Activated CD8-positive, alpha-beta memory T cell treated with anti-CD3 and anti-CD28 coated beads, Interleukin-2, amount 10 ng/mL, durations not matched to agents 7 days and 5 days (primary cell): ENCODE results near the gene FAM168A. TPM values are rescaled to one million over a fixed set of nuclear protein-coding genes. Genes with fewer than 3 reads are reported as not detected.

ENCODE experiments used
- ATAC-seq: fragments of 150-1000 bp; cut with Tn5 transposase; one replicate; pipeline ENCODE4 v1.10.0; 2021; ENCODE audit warnings: moderate library complexity
- CTCF ChIA-PET: fragments of 350-600 bp; sonication (Branson Sonifier 250); formaldehyde crosslinking; loops from one replicate; lab custom pipeline; 2021; ENCODE audit warnings: antibody characterized with exemption; lab: Charles Lee
- DNase-seq: peaks from one replicate; pipeline ENCODE4 v3.0.0-alpha.2; 2020
- H3K27ac Mint-ChIP-seq: one replicate; pipeline ENCODE4 v1.8.0; 2021; ENCODE audit warnings: mild to moderate bottlenecking, mixed read lengths
- H3K27me3 Mint-ChIP-seq: one replicate; pipeline ENCODE4 v1.8.0; 2021; ENCODE audit warnings: mixed read lengths
- H3K36me3 Mint-ChIP-seq: one replicate; pipeline ENCODE4 v1.8.0; 2021; ENCODE audit warnings: mild to moderate bottlenecking, mixed read lengths
- H3K4me1 Mint-ChIP-seq: one replicate; pipeline ENCODE4 v1.8.0; 2021; ENCODE audit warnings: mixed read lengths
- H3K4me3 Mint-ChIP-seq: one replicate; pipeline ENCODE4 v1.8.0; 2021; ENCODE audit warnings: mild to moderate bottlenecking, moderate library complexity, mixed read lengths
- H3K9me3 Mint-ChIP-seq: one replicate; pipeline ENCODE4 v1.8.0; 2022; ENCODE audit warnings: low read depth, mixed read lengths
- total RNA-seq, 2 experiments: library from RNA; stranded (reverse); gene quantifications; one replicate each; pipeline ENCODE4 v1.2.3, GENCODE V29; 2021

The FAM168A gene
- total RNA-seq, 2 experiments from 2014 or later = 19.3 to 20.5 TPM

- Mint-ChIP-seq H3K9me3 (peaks cover 2% of the 10 kb centered on the region), H3K4me3 (no peak overlapping the region), H3K36me3 (peaks cover 9% of the 10 kb centered on the region), H3K27me3 (no peaks in the 10 kb centered on the region), H3K27ac (no peak overlapping the region), H3K4me1 (peaks cover 21% of the 10 kb centered on the region)
- DNase-seq (no peak), ATAC-seq (no peak)
- CTCF ChIA-PET = no interaction called here
These were observed 78.6 kb downstream of the FAM168A start for GRCh38 chr11:73519266-73519665.

DNA sequence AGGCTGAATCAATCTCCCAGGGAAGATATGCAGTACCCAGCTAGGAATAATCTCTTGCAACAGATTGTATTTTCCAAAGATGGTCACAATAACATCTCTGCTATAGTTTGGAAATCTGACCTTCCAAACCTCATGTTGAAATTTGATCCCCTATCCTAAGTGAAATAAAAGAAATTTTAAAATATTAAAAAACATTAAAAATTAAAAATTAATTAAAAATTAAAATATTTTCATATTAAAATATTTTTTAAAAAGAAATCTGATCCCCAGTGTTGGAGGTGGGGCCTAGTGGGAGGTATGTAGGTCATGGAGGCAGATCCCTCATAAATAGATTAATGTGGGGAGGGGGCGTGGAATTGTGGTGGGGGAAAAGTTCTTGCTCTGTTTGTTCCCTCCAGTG lies 79.7 kb downstream of the FAM168A start:
- no peak for ATAC-seq
- Mint-ChIP-seq H3K4me3 (no peak overlapping the region), H3K9me3 (no peaks in the 10 kb centered on the region), H3K27ac (no peak overlapping the region), H3K27me3 (no peaks in the 10 kb centered on the region), H3K4me1 (peaks cover 21% of the 10 kb centered on the region), H3K36me3 (peaks cover 3% of the 10 kb centered on the region)
- CTCF ChIA-PET = no interaction called here
- no peak for DNase-seq

DNA sequence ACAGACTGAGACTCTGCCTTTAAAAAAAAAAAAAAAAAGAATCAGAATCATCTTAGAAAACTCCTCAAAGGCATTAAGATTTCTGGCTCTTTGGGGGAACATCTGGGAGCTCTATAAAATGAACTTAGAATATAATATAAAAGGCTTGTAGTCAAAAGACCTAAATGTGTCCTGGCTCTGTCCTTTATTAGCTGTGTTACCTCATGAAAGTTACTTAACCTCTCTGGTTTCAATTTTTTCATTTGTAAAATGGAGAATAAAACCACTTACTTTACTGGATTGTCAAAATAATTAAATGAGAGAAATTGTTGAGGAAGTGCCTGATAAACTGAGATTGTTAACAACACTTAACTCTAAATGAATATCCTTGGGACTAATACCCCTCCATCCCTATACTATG lies 81.8 kb downstream of the FAM168A start:
- no peak overlapping the region for H3K4me3 Mint-ChIP-seq
- ATAC-seq = no peak
- no peaks in the 10 kb centered on the region for H3K9me3 Mint-ChIP-seq
- H3K4me1 Mint-ChIP-seq = peaks cover 11% of the 10 kb centered on the region
- H3K27me3 Mint-ChIP-seq = no peaks in the 10 kb centered on the region
- CTCF ChIA-PET = no interaction called here
- DNase-seq = no peak
- no peak overlapping the region for H3K27ac Mint-ChIP-seq
- H3K36me3 Mint-ChIP-seq = peaks cover 3% of the 10 kb centered on the region

DNA sequence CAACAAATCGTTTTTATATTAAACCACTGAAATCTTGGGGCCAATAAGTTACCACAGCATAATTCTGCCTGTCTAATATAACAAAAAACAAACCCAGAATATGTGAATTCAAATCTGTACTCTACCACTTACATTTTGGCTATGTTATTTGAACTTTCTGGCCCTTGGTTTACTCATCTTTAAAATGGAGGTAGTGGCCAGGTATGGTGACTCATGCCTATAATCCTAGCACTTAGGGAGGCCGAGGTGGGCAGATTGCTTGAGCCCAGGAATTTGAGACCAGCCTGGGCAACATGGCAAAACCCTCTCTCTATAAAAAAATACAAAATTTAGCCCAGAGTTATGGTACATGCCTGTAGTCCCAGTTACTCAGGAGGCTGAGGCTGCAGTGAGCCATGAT lies 84.2 kb downstream of the FAM168A start:
- CTCF ChIA-PET = no interaction called here
- Mint-ChIP-seq H3K4me1 (no peaks in the 10 kb centered on the region), H3K9me3 (no peaks in the 10 kb centered on the region), H3K27ac (no peak overlapping the region), H3K36me3 (peaks cover 6% of the 10 kb centered on the region), H3K4me3 (no peak overlapping the region), H3K27me3 (no peaks in the 10 kb centered on the region)
- no peak for ATAC-seq
- no peak for DNase-seq

DNA sequence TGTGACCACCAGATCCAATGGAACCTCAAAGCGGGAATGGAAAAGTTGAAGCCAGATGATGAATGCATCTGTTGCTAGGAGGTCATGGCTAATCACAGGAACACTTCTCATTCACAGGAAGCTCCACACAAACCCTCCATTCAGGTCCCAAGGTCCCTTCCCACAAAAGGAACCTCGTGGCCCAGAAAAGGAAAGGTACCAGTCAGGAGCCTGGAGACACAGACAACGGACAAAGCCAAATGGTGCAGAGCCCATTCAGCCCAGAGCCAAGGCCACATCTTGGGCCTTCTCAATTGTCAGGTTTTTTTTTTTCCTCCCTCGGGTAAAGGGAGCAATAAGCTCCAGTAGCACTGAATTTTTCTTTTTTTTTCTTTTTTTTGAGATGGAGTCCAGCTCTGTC lies 87.0 kb downstream of the FAM168A start:
- no peak for DNase-seq
- CTCF ChIA-PET = interaction anchor here (1.2 kb wide), 1 partner anchor 117 kb away, joined by 3 read pairs; no protein-coding TSS in a partner anchor
- no peak for ATAC-seq
- Mint-ChIP-seq H3K9me3 (no peaks in the 10 kb centered on the region), H3K27ac (no peak overlapping the region), H3K36me3 (peaks cover 6% of the 10 kb centered on the region), H3K4me3 (no peak overlapping the region), H3K4me1 (no peaks in the 10 kb centered on the region), H3K27me3 (no peaks in the 10 kb centered on the region)

DNA sequence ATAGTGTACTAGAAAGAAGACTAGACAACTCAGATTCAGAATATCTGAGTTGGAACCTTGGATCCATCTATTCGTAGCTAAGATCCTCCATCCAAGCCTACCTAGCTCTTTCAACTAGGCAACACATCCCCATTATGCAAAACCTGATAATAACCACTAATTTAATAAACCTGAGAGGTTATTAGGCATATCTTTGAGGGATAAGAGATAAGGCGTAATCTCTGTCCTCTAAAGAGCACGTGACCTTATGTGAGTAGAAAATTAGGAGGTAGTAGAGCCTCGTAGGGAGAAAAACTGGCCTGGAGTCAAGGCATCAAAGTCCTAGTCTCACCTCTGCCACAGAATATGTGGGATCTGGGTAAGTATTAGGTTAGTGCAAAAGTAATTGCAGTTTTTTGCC lies 87.8 kb downstream of the FAM168A start:
- H3K4me3 Mint-ChIP-seq = no peak overlapping the region
- ATAC-seq = no peak
- no peak for DNase-seq
- no peaks in the 10 kb centered on the region for H3K9me3 Mint-ChIP-seq
- no peaks in the 10 kb centered on the region for H3K4me1 Mint-ChIP-seq
- CTCF ChIA-PET = interaction anchor here (1.2 kb wide), 1 partner anchor 117 kb away, joined by 3 read pairs; no protein-coding TSS in a partner anchor
- no peak overlapping the region for H3K27ac Mint-ChIP-seq
- H3K36me3 Mint-ChIP-seq = peaks cover 6% of the 10 kb centered on the region
- no peaks in the 10 kb centered on the region for H3K27me3 Mint-ChIP-seq

DNA sequence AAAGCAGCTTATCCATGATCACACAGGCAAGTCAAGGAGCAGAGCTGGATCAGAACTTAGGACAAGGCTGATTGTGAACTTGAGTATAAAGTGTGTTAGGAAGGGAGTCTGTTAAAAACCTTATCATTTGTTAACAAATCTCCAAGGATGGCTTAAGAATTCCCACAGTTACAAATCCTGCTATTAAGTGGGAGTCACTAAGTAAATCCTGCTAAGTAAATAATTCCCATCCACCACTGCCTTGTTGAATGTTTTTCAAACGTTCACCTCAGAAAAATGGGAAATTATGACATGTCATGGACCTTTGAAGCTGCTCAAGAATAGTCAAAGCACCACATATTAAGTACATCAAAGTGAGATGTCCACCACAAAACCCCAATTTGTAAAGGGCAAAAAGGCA lies 88.7 kb downstream of the FAM168A start:
- ATAC-seq (no peak), DNase-seq (no peak)
- no peak overlapping the region for H3K4me3 Mint-ChIP-seq
- peaks cover 6% of the 10 kb centered on the region for H3K36me3 Mint-ChIP-seq
- H3K9me3 Mint-ChIP-seq = peaks cover 3% of the 10 kb centered on the region
- CTCF ChIA-PET = interaction anchor here (1.2 kb wide), 1 partner anchor 158 kb away, joined by 3 read pairs; no protein-coding TSS in a partner anchor
- no peak overlapping the region for H3K27ac Mint-ChIP-seq
- no peaks in the 10 kb centered on the region for H3K4me1 Mint-ChIP-seq
- no peaks in the 10 kb centered on the region for H3K27me3 Mint-ChIP-seq

DNA sequence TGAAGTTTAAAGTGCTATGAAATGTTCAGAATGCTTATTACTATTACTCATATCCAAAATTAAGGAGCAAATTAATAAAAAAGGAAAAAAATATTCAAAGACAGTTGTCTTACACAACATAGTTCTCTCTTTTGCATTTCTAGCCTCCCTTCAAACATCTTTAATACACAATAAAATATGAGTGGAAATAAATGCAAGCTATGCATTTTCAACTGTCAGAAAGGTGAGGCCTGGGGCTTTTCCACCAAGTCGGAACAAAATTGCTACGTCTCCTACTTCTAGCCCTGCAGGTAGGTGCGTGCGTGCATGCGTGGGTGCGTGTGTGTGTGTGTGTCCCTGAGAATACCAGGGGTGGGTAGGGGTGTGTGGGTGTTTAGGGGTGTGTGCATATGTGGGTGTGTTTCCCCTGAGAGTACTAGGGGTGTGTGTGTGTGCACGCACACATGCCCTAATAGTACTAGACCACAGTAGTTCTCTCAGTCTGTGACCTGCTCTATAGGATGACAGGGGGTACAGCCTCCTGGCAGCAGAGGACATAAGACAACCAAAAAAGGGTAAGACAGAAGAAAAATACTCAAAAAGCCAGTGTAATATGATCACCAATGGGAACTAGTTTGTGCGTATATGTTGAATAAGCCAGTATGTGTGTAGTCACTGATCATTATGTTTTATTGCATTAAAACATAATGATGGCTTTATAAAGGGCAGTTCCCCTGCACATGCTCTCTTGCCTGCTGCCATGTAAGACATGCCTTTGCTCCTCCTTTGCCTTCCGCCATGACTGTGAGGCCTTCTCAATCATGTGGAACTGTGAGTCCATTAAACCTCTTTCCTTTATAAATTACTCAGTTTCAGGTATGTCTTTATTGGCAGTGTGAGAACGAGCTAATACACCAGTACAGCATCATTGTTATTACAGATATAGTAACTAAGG lies 89.4 kb downstream of the FAM168A start:
- no peak for DNase-seq
- peaks cover 5% of the 10 kb centered on the region for H3K9me3 Mint-ChIP-seq
- CTCF ChIA-PET = interaction anchor here (1.2 kb wide), 1 partner anchor 157 kb away, joined by 3 read pairs; no protein-coding TSS in a partner anchor
- H3K4me1 Mint-ChIP-seq = no peaks in the 10 kb centered on the region
- ATAC-seq = no peak
- H3K27me3 Mint-ChIP-seq = no peaks in the 10 kb centered on the region
- H3K27ac Mint-ChIP-seq = no peak overlapping the region
- peaks cover 10% of the 10 kb centered on the region for H3K36me3 Mint-ChIP-seq
- H3K4me3 Mint-ChIP-seq = no peak overlapping the region

- no peak overlapping the region for H3K27ac Mint-ChIP-seq
- H3K4me1 Mint-ChIP-seq = no peaks in the 10 kb centered on the region
- peaks cover 10% of the 10 kb centered on the region for H3K36me3 Mint-ChIP-seq
- H3K27me3 Mint-ChIP-seq = no peaks in the 10 kb centered on the region
- H3K4me3 Mint-ChIP-seq = no peak overlapping the region
- peaks cover 5% of the 10 kb centered on the region for H3K9me3 Mint-ChIP-seq
- CTCF ChIA-PET = no interaction called here
- DNase-seq (no peak), ATAC-seq (no peak)
These were observed 90.8 kb downstream of the FAM168A start for GRCh38 chr11:73507086-73507485.

DNA sequence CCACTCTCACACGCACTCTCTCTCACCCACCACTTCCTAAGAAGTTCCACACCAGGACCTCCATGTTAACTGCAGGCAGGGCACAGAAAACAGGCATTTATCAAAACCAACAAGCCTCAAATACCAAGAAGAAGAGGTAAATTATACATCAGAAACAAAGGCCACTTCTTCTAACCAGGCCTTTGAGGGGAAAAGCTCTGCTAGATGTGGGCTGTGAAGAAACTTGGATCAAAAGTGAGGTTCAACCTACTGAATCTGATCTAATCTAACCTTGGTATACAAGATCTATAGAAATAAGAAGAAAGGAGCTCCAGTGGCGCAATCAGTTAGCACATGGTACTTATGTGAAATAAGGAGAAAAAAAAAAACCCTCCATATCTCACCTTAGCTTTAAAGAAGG lies 91.9 kb downstream of the FAM168A start:
- Mint-ChIP-seq H3K4me3 (no peak overlapping the region), H3K9me3 (peaks cover 5% of the 10 kb centered on the region), H3K36me3 (peaks cover 10% of the 10 kb centered on the region), H3K27me3 (no peaks in the 10 kb centered on the region), H3K27ac (no peak overlapping the region), H3K4me1 (no peaks in the 10 kb centered on the region)
- no peak for ATAC-seq
- CTCF ChIA-PET = no interaction called here
- DNase-seq = no peak

DNA sequence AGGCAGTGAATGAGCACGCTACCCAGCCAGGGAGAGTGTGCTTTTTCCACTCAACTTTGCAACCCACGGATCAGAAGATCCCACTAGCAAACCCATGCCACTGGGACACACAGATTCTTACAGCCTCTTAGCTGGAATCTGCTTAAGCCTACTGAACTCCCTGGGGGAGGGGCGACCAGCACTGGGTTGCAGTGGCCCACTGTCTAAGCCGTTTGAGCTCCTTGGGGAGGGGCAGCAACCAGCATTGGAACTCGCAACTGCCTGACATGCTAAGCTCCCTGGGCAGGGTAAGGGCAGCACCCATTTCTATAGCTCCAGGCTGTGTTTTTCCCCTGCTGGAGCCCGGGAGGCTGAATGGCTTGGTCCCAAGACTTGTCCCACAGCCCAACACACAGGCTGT lies 99.6 kb downstream of the FAM168A start:
- Mint-ChIP-seq H3K4me1 (peaks cover 3% of the 10 kb centered on the region), H3K4me3 (no peak overlapping the region), H3K27me3 (no peaks in the 10 kb centered on the region), H3K36me3 (peaks cover 12% of the 10 kb centered on the region), H3K27ac (no peak overlapping the region), H3K9me3 (peaks cover 6% of the 10 kb centered on the region)
- CTCF ChIA-PET = no interaction called here
- ATAC-seq (no peak), DNase-seq (no peak)

DNA sequence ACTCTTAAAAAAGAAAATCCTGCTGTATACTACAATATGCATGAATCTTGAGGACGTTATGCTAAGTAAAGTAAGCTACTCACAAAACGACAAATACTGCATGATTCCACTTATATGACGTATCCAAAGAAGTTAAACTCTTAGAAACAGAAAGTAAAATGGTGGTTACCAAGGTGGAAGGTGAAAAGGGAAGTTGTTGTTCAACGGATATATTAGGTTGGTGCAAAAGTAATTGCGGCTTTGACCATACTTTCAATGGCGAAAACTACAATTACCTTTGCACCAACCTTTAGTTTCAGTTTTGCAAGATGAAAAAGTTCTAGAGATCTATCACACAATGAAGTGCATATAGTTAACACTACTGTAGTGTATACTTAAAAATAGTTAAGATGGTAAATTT lies 101.8 kb downstream of the FAM168A start:
- DNase-seq (no peak), ATAC-seq (no peak)
- no peak overlapping the region for H3K4me3 Mint-ChIP-seq
- CTCF ChIA-PET = no interaction called here
- peaks cover 6% of the 10 kb centered on the region for H3K9me3 Mint-ChIP-seq
- no peak overlapping the region for H3K27ac Mint-ChIP-seq
- peaks cover 3% of the 10 kb centered on the region for H3K4me1 Mint-ChIP-seq
- H3K36me3 Mint-ChIP-seq = peaks cover 12% of the 10 kb centered on the region
- H3K27me3 Mint-ChIP-seq = no peaks in the 10 kb centered on the region

DNA sequence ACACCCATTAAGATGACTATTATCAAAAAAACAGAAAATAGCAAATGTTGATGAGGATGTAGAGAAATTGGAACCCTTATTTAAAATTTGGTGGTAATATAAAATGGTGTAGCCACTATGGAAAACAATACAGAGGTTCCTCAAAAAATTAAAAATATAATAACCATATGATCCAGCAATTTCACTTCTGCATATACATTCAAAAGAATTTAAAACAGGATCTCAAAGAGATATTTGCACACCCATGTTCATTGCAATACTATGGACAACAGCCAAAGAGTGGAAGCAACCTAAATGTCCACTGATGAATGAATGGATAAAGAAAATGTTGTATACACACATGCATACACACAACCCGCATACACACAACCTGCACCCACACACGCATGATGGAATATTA lies 102.2 kb downstream of the FAM168A start:
- Mint-ChIP-seq H3K9me3 (peaks cover 4% of the 10 kb centered on the region), H3K27me3 (no peaks in the 10 kb centered on the region), H3K27ac (no peak overlapping the region), H3K4me3 (no peak overlapping the region), H3K4me1 (peaks cover 3% of the 10 kb centered on the region), H3K36me3 (peaks cover 12% of the 10 kb centered on the region)
- CTCF ChIA-PET = no interaction called here
- DNase-seq (no peak), ATAC-seq (no peak)

- no peak for DNase-seq
- H3K9me3 Mint-ChIP-seq = peaks cover 3% of the 10 kb centered on the region
- H3K4me1 Mint-ChIP-seq = peaks cover 3% of the 10 kb centered on the region
- peaks cover 12% of the 10 kb centered on the region for H3K36me3 Mint-ChIP-seq
- H3K27me3 Mint-ChIP-seq = no peaks in the 10 kb centered on the region
- H3K4me3 Mint-ChIP-seq = no peak overlapping the region
- no peak for ATAC-seq
- CTCF ChIA-PET = interaction anchor here (1.0 kb wide), 1 partner anchor 15 kb away, joined by 3 read pairs; no protein-coding TSS in a partner anchor
- H3K27ac Mint-ChIP-seq = no peak overlapping the region
These were observed 103.8 kb downstream of the FAM168A start for GRCh38 chr11:73493956-73494598.
